GM21423 (cell line): ENCODE results near the gene TPP1.

Source experiments
- ATAC-seq: cut with Tn5 transposase; IDR thresholded peaks from one replicate; pipeline ENCODE4 v1.9.1; 2021; ENCODE audit warnings: mild to moderate bottlenecking, moderate library complexity; ENCODE audit not compliant: unreplicated experiment

Gene TPP1

GRCh38 chr11:6612213-6613041, 6.8 kb downstream of the TPP1 start, which contains the start of gene TAF10:
TSS of gene TAF10 (minus strand) at chr11:6612216. CDS start at chr11:6612189, 27 bp downstream.
- ATAC-seq = peak; percentile 90

DNA sequence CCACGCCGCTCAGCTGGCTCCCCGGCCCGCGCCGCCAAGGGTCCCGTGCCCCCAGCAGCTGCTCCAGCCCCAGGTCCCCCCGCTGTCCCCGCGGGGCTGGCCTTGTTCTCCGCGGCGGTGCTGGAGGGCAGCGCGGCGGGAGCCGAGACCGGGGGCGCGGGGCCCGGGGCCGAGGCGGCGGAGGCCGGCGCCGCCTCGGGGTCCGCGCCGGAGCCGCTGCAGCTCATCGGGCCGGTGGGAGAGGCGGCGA, 7.3 kb downstream of the TPP1 start:
- ATAC-seq = peak; percentile 12

- ATAC-seq = no peak
Observed at GRCh38 chr11:6611092-6611962, 7.9 kb downstream of the TPP1 start.

GRCh38 chr11:6610591-6610990, 8.6 kb downstream of the TPP1 start:
- no peak for ATAC-seq

- ATAC-seq = no peak
Observed at GRCh38 chr11:6609502-6610015, 9.7 kb downstream of the TPP1 start.

DNA sequence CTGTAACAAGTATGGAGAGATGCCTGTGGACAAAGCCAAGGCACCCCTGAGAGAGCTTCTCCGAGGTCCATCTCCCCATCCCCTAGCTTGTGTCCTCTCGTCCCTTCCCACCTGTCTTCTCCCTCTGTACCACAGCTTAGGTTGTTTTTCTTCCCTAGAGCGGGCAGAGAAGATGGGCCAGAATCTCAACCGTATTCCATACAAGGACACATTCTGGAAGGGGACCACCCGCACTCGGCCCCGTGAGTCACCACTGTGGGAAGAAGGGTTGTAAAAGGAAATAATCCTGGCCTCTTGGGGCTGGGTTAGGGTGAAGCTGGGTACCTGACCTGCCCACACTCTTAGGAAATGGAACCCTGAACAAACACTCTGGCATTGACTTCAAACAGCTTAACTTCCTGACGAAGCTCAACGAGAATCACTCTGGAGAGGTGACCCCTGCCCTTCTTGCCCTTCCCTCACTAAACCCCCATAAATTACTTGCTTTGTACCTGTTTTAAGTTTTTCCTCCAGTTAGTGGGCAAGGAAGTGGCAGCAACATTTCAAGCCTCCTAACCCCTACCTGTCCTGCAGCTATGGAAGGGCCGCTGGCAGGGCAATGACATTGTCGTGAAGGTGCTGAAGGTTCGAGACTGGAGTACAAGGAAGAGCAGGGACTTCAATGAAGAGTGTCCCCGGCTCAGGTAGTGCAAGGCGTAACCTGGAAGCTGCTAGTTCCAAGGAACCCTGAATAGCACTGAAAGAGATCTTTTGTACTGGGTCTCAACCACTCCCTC, 10.3 kb downstream of the TPP1 start:
- no peak for ATAC-seq

- ATAC-seq = no peak
Observed at GRCh38 chr11:6608011-6608410, 11.2 kb downstream of the TPP1 start.

- ATAC-seq = no peak
Observed at GRCh38 chr11:6607190-6607795, 11.9 kb downstream of the TPP1 start.

- ATAC-seq = peak; percentile 54
Observed at GRCh38 chr11:6606471-6607189, 12.6 kb downstream of the TPP1 start.

- ATAC-seq = no peak
Observed at GRCh38 chr11:6604790-6605189, 14.4 kb downstream of the TPP1 start.

DNA sequence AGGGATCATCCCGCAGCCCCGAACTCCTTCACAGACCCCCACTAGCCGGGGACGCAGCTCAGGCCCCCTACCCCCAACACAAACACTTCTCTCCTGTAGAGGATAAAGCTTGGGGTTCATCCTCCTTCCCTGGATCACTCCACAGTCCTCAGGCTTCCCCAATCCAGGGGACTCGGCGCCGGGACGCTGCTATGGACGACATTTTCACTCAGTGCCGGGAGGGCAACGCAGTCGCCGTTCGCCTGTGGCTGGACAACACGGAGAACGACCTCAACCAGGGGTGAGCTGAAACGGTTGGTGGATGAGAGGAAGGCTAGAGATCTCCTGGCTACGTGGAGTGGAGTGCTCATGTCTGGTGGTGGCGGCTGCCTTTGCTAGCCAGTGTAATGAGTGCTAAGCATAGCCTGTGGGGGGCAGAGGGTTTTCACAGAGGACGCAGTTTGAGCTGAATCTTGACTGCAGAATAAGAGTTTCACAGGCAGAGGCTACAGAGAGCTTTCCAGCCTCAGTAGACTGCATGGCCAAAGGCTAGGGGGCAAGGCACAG, 15.1 kb downstream of the TPP1 start:
- peak; percentile 36 for ATAC-seq

DNA sequence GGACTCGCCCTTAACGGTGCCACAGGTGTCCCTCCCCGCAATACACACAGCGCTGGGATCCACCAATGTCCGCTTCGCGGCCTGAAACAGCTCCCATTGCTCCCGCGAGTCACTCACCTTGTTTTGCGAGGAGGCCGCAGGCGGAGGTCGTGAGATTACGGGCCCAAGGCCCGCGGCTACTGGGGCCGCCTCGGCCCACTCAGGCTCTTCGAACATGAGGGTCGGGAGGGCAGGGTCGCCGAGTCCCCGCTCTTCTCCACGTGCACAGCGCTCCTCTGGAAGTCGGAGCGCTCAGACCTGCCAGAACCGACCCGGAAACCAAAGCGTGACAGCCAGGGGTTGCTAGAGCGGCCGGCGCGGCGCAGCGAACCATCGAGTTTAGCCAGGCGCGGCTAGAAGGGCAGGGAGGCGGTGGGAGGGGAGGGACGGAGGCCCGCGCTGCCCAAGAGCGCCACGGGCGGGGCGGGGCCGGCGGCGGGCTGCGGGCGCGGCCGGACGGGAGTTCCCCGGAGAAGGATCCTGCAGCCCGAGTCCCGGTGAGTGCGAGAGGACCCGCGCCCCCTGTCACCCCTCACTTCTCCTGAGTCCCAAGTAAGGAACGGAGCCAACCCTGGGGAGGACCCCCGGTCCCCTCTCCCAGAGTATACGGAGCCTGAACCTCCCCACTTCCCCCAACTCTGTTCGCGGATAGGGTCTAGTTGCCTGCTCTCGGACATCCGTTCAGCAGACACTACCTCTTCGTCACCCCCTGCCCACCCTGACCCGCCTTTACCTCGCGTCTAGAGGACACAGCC, 15.7 kb downstream of the TPP1 start, which contains the start of the genes ILK and RRP8:
TSS of gene ILK (plus strand) at position 488 of the 794 bp plus-strand sequence. CDS start 498 bp downstream, outside the sequence.
TSS of gene RRP8 (minus strand) at position 330 of the 794 bp plus-strand sequence. CDS start at position 216, 114 bp downstream.
- ATAC-seq = peak; percentile 67

DNA sequence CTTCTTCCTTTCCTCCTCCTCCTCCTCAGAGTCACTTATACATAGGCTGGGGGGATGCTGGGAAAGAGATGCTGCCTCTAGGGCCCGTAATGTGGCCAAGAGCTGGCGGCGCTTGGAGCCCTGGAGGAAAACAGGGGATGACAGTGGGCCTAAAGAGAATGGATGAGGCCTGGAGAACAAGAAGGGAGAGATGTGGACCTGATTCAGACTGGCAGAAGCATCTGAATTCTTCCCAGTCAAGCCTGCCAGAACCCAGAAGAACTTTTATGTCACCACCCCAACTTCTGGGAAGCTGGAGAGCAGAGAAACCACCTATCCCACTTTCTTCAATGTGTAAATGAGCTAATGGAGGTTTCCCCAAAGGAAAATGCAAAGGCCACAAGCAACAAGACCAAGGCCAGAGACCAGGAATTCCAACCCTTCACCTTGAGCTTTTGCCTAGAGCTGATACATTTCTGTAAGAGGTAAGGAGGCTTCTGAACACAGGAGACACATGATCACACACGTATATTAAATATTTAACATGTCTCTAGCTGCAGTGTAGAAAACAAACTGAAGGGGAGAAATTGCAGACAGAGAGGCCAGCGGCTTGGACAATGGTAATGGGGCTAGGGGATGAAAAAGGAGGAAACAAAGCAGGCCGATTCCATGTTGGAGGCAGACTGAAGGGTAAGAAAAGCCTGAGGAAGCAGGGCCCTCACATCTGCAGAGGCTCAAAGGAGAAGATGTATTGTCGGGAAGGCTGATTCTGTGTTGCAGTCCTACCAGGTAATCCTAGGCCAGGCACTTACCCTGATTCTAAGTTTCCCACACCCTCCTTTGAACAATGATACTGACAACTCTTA, 16.9 kb downstream of the TPP1 start:
- no peak for ATAC-seq

GRCh38 chr11:6601041-6601461, 18.2 kb downstream of the TPP1 start:
- no peak for ATAC-seq

DNA sequence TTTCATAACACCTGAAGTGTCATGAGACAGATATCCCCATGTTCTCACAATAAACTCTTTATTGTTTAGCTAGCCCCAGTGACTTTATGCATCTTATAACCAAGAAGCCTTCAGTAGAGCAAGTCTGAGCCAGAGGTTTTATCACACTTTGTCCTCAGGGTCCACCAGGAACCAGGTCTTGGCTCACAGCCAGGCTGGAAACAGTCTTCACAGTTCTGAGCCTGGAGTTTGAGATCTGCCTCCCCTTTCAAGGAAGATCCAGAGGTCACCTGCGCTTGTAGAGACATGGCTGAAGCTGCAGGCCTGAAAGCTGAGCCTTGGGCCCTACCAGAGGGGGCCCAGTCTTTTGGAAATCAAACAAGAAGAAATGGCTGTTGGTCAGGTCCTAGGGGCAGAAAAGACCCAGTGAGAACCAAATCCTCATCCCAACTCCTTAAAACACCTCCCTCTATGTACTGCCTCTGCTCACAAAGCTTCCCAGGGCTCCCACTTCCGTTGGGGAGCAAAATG, 19.3 kb downstream of the TPP1 start:
- no peak for ATAC-seq

GRCh38 chr11:6599449-6599848, 19.8 kb downstream of the TPP1 start:
- ATAC-seq = no peak

DNA sequence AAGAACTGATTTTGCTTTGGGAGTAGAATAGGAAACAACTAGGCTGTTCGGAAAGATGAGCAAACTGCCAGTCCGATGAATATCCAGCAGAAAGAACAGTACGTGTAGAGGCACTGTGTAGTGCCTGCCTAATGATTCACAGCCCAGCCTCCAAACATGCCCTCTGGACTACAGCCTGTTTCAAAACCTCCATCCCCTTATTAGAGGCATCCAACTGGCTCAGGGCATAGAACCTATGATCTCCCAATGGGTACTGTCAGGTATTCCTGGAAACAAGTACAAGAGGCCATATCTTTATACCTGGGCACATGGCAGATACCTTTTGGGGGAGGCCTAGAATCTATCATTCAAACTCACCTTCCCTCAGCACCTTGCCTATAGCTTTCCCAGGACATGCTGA, 20.7 kb downstream of the TPP1 start:
- ATAC-seq = no peak
